OCI-LY7 (cell line): ENCODE measurements around the gene FANCC. TPM values are rescaled to one million over a fixed set of nuclear protein-coding genes. Genes with fewer than 3 reads are reported as not detected.

Experiments
- BruUV-seq: library from RNA; stranded (reverse); fragments of 400-500 nt; replicated peaks from 2 replicates; lab custom pipeline; 2021; lab: Mats Ljungman, UMichigan
- CTCF ChIA-PET: fragments of 300-600 bp; sonication (Branson Sonifier 250); formaldehyde crosslinking; loops from one replicate; lab custom pipeline; 2022; ENCODE audit warnings: antibody characterized with exemption; ENCODE audit not compliant: unreplicated experiment; lab: Charles Lee
- POLR2A ChIA-PET: fragments of 300-600 bp; sonication (Branson Sonifier 250); formaldehyde crosslinking; loops from one replicate; lab custom pipeline; 2022; ENCODE audit warnings: antibody characterized with exemption; lab: Charles Lee
- DNase-seq: peaks from one replicate; pipeline ENCODE4 v3.0.0-alpha.2; 2015; ENCODE audit warnings: low spot score
- H2AFZ ChIP-seq: fragments of 200-600 bp; sonication (generic), shearing (Covaris generic); 2 replicates; pipeline ENCODE4 v1.6.1; 2014; ENCODE audit warnings: mild to moderate bottlenecking, antibody characterized with exemption, low read length, moderate library complexity
- H3K27ac ChIP-seq: fragments of 200-600 bp; sonication (generic); 2 replicates; pipeline ENCODE4 v1.5.1; 2014; ENCODE audit warnings: mixed run types, low read depth, mild to moderate bottlenecking, moderate library complexity, low read length, inconsistent platforms; ENCODE audit not compliant: poor library complexity, severe bottlenecking
- H3K36me3 ChIP-seq: fragments of 200-600 bp; sonication (generic); 2 replicates; pipeline ENCODE4 v1.6.1; 2014; ENCODE audit warnings: mild to moderate bottlenecking, antibody characterized with exemption, low read length, moderate library complexity, mixed read lengths; ENCODE audit not compliant: insufficient read depth
- H3K4me1 ChIP-seq: fragments of 200-600 bp; sonication (generic); 2 replicates; pipeline ENCODE4 v1.5.1; 2014; ENCODE audit warnings: mild to moderate bottlenecking, low read length; ENCODE audit not compliant: insufficient read depth, poor library complexity, severe bottlenecking
- H3K4me2 ChIP-seq: fragments of 200-600 bp; sonication (generic); 2 replicates; pipeline ENCODE4 v1.6.1; 2014; ENCODE audit warnings: mild to moderate bottlenecking, low read length
- H3K4me3 ChIP-seq: fragments of 200-600 bp; sonication (generic); 2 replicates; pipeline ENCODE4 v1.5.1; 2014; ENCODE audit warnings: mild to moderate bottlenecking, low read depth, low read length; ENCODE audit not compliant: poor library complexity, severe bottlenecking
- H3K79me2 ChIP-seq: fragments of 200-600 bp; sonication (generic); 2 replicates; pipeline ENCODE4 v1.6.1; 2016; ENCODE audit warnings: low read depth, mild to moderate bottlenecking, low read length, moderate library complexity, mixed read lengths; ENCODE audit not compliant: insufficient read depth
- H3K9me2 ChIP-seq: fragments of 200-600 bp; sonication (generic); 2 replicates; pipeline ENCODE4 v1.6.1; 2016; ENCODE audit warnings: mild to moderate bottlenecking, low read length, mixed read lengths; ENCODE audit not compliant: insufficient read depth
- H3K9me3 ChIP-seq: fragments of 200-600 bp; sonication (generic); 2 replicates; pipeline ENCODE4 v1.6.1; 2014; ENCODE audit warnings: mild to moderate bottlenecking, mixed run types, low read length, mixed read lengths
- H4K20me1 ChIP-seq: fragments of 200-600 bp; sonication (generic); 2 replicates; pipeline ENCODE4 v1.6.1; 2014; ENCODE audit warnings: mild to moderate bottlenecking, antibody characterized with exemption, low read length, moderate library complexity, mixed read lengths; ENCODE audit not compliant: insufficient read depth
- CTCF ChIP-seq: fragments of 200-600 bp; sonication (generic); conservative IDR thresholded peaks from 2 replicates; pipeline ENCODE4 v1.5.1; 2014; ENCODE audit warnings: mild to moderate bottlenecking, antibody characterized with exemption, low read length, moderate library complexity, mixed read lengths
- EZH2phosphoT487 ChIP-seq: fragments of 200-600 bp; sonication (generic); IDR thresholded peaks from 2 replicates; pipeline ENCODE4 v1.6.1; 2018; ENCODE audit warnings: low read depth, borderline replicate concordance, mild to moderate bottlenecking, mixed run types, antibody characterized with exemption, low read length, moderate library complexity, mixed read lengths
- intact Hi-C: fragments of 100-400 bp; cut with micrococcal nuclease; formaldehyde crosslinking; loops from one replicate; pipeline ENCODE4 v1.10.0; 2022; ENCODE audit not compliant: unreplicated experiment
- total RNA-seq, 2 experiments: library from RNA; depleted of rRNA in 1 of 2; stranded (reverse); fragments of >200 nt in 1 of 2; shearing (Covaris generic) in 1 of 2; gene quantifications; 2 replicates each; pipeline ENCODE4 v1.2.3, GENCODE V29; 2014 to 2022

Gene FANCC
- total RNA-seq, 2 experiments from 2014 or later: 13.9 to 28.7 TPM

- ChIA-PET POLR2A (interaction anchor here (1.1 kb wide), 1 partner anchor 22 kb away, joined by 3 read pairs; no protein-coding TSS in a partner anchor), CTCF (interaction anchor here (1.0 kb wide), 1 partner anchor 70 kb away, joined by 3 read pairs; no protein-coding TSS in a partner anchor)
- Histone ChIP-seq H3K9me2 (no peaks in the 10 kb centered on the region), H3K4me2 (no peak overlapping the region), H3K9me3 (no peaks in the 10 kb centered on the region), H3K4me1 (no peaks in the 10 kb centered on the region), H3K79me2 (no peaks in the 10 kb centered on the region), H3K36me3 (no peaks in the 10 kb centered on the region), H3K27ac (no peak overlapping the region), H4K20me1 (no peaks in the 10 kb centered on the region), H2AFZ (no peak overlapping the region), H3K4me3 (no peak overlapping the region)
- no peak for DNase-seq
- intact Hi-C loops: no loop called here
- TF ChIP-seq CTCF (no peak), EZH2phosphoT487 (no peak)
- no TSS peak for BruUV-seq
Measured at GRCh38 chr9:95202076-95202681, 115.3 kb downstream of the FANCC start.

- no peaks in the 10 kb centered on the region for H3K79me2 ChIP-seq
- H4K20me1 ChIP-seq: no peaks in the 10 kb centered on the region
- H3K4me1 ChIP-seq: no peaks in the 10 kb centered on the region
- H3K36me3 ChIP-seq: no peaks in the 10 kb centered on the region
- no peak overlapping the region for H3K27ac ChIP-seq
- H3K9me2 ChIP-seq: no peaks in the 10 kb centered on the region
- intact Hi-C loops: no loop called here
- no TSS peak for BruUV-seq
- H3K9me3 ChIP-seq: no peaks in the 10 kb centered on the region
- H2AFZ ChIP-seq: no peak overlapping the region
- POLR2A ChIA-PET: no interaction called here
- H3K4me3 ChIP-seq: no peak overlapping the region
- no peak overlapping the region for H3K4me2 ChIP-seq
- DNase-seq: no peak
- CTCF ChIA-PET: no interaction called here
- TF ChIP-seq CTCF (no peak), EZH2phosphoT487 (no peak)
Measured at GRCh38 chr9:95201206-95201605, 116.3 kb downstream of the FANCC start.

GRCh38 chr9:95197692-95198271, 119.7 kb downstream of the FANCC start:
- Histone ChIP-seq H3K4me3 (no peak overlapping the region), H4K20me1 (no peaks in the 10 kb centered on the region), H2AFZ (no peak overlapping the region), H3K9me3 (no peaks in the 10 kb centered on the region), H3K4me2 (no peak overlapping the region), H3K9me2 (no peaks in the 10 kb centered on the region), H3K27ac (no peak overlapping the region), H3K36me3 (no peaks in the 10 kb centered on the region), H3K4me1 (no peaks in the 10 kb centered on the region), H3K79me2 (no peaks in the 10 kb centered on the region)
- BruUV-seq: no TSS peak
- DNase-seq: no peak
- intact Hi-C loops: no loop called here
- POLR2A ChIA-PET: no interaction called here
- no peak for TF ChIP-seq EZH2phosphoT487
- TF ChIP-seq CTCF: no peak
- CTCF ChIA-PET: no interaction called here
